C4-2B (cell line): ENCODE results near the gene KLF1.

Source experiments
- H3K27ac ChIP-seq: fragments of 450-650 bp; 2 replicates; pipeline ENCODE4 v1.5.1; 2017
- CTCF ChIP-seq: fragments of 450-650 bp; conservative IDR thresholded peaks from 2 replicates; pipeline ENCODE4 v1.5.1; 2017; ENCODE audit warnings: mild to moderate bottlenecking
- ZFX ChIP-seq: fragments of 450-650 bp; IDR thresholded peaks from 2 replicates; pipeline ENCODE4 v1.6.1; 2017

KLF1 gene

GRCh38 chr19:12843328-12843727 is 43.7 kb downstream of the KLF1 start:
- TF ChIP-seq CTCF, result no peak
- no peak for TF ChIP-seq ZFX
- H3K27ac ChIP-seq, result no peak overlapping the region

GRCh38 chr19:12842511-12842910 is 44.5 kb downstream of the KLF1 start:
- H3K27ac ChIP-seq, result no peak overlapping the region
- no peak for TF ChIP-seq CTCF
- no peak for TF ChIP-seq ZFX

- no peak overlapping the region for H3K27ac ChIP-seq
These were observed 45.9 kb downstream of the KLF1 start for GRCh38 chr19:12841094-12841493.

GRCh38 chr19:12840091-12841079 is 46.6 kb downstream of the KLF1 start:
- TF ChIP-seq CTCF, result no peak
- TF ChIP-seq ZFX, result no peak
- H3K27ac ChIP-seq, result no peak overlapping the region

More at GRCh38 chr19:12841094-12841493, 45.9 kb downstream of the KLF1 start:
- TF ChIP-seq CTCF (no peak), ZFX (no peak)

- peak overlapping the region; percentile 10 for H3K27ac ChIP-seq
These were observed 47.9 kb downstream of the KLF1 start for GRCh38 chr19:12838886-12839756.

GRCh38 chr19:12838182-12838885 is 48.7 kb downstream of the KLF1 start, which contains the start of gene MAST1:
Gene MAST1 (plus strand): TSS chr19:12838515. CDS start chr19:12838573, 58 bp downstream.
- peak; percentile 97 for TF ChIP-seq CTCF
- TF ChIP-seq ZFX, result no peak
- H3K27ac ChIP-seq, result peak within 1 kb of the TSS; percentile 10

More at GRCh38 chr19:12838886-12839756, 47.9 kb downstream of the KLF1 start:
- TF ChIP-seq ZFX (no peak), CTCF (no peak)
